ENCODE results near the gene URM1.
A peak's percentile ranks its signal among the peaks of the same experiment; 100 is the strongest.

Gene URM1

DNA sequence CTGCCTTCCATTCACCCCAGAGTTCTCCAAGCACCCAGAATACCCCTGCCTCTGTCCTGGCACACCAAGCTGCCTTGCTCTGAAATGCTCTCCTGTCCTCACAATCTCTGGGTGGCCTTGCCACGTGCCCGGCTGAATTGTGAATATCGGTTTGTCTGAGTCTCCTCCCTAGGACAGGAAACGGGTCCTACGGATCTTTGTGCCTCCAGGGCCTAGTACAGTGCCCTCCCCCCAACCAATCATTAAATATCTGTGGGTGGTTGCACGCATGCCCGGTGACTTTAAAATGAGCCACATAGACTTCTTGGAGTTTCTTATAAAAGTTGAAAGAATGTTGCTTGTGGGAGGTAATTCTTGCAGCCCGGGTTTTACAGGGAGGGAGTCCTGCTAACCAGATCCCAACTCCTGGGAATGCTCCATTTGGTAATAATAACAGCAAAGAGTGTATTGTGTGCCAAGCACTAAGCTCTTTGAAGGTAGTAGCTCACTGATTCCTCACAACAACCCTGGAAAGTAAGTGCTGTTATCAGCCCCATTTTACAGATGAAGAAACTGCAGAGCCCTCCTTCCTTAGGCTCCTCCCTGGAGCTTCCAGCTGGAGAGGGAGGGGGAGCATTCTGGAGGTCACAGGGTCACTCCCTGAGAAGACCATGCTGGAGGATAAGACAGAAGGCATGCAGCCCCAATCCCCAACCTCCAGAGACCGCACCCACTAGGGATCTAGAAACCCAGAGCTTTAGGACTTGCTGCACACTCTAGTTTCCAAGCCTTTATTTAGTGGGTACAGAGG lies 23.4 kb downstream of the URM1 start:
- H3K9me3 ChIP-seq, result no peaks in the 10 kb centered on the region
- no peaks in the 10 kb centered on the region for H3K4me1 ChIP-seq
- H3K4me3 ChIP-seq, result no peak overlapping the region
- H3K36me3 ChIP-seq (replicated peaks), result no peaks in the 10 kb centered on the region; the same call in 1 of the 2 replicates
- peaks cover 6% of the 10 kb centered on the region; the same call in 1 of the 2 replicates for H3K27me3 ChIP-seq (ENCODE audit: low read depth)
- DNase-seq (ENCODE audit: low spot score in 2 of 2), result no peak
- in situ Hi-C loops (cut with MboI; ENCODE audit: low sequenced_read_pairs), result no loop called here

DNA sequence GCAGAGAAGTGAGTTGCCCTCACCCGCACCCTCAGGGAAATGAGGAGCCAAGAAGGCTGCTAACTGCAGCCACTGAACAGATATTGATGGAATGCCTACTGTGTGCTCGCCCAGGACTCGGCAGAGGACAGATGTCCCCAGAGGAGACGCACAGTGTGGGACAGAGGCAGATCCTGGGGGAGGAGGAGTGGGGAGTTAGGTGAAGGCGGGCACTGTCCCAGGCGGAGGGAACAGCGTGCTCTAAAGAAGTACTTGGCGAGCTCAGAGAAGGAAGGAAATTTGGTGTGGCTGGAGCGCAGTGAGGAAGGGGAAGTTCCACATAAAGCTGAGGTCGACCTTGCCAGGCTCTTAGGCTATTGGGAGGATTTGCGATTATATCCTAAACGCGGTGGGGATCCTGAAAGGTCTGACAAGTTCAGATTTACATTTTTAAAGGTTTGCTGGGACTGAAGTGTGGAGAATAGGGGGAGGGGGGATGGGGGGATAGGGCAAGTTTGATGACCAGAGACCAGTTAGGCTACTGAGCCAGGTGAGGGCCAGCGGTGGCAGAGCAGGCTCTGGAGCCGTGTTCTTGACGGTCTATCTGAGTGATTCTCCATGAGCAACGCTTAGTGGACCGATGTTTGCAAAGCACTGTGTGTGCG lies 25.9 kb downstream of the URM1 start:
- H3K4me3 ChIP-seq, result no peak overlapping the region
- no peaks in the 10 kb centered on the region for H3K9me3 ChIP-seq
- DNase-seq (ENCODE audit: low spot score in 2 of 2), result no peak
- H3K4me1 ChIP-seq, result no peaks in the 10 kb centered on the region
- in situ Hi-C loops (cut with MboI; ENCODE audit: low sequenced_read_pairs), result no loop called here
- H3K27me3 ChIP-seq (ENCODE audit: low read depth), result peaks cover 6% of the 10 kb centered on the region; the same call in 1 of the 2 replicates
- H3K36me3 ChIP-seq (replicated peaks), result no peaks in the 10 kb centered on the region

DNA sequence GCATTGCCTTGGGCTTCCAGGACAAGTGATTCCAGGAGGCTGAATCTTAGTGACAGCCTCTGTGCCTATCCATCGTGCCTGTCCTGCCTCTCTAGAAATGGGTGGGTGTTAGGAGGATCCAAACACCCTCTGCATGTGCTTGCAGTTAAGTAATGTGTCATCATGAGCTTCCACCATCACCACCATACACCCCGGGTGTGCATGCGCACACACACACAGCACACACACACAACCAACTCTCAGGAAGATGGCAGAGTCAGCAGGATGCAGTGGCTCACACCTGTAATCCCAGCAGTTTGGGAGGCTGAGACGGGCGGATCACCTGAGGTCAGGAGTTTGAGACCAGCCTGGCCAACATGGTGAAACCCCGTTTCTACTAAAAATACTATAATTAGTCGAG lies 26.7 kb downstream of the URM1 start:
- no peaks in the 10 kb centered on the region for H3K36me3 ChIP-seq (replicated peaks)
- H3K4me1 ChIP-seq, result no peaks in the 10 kb centered on the region
- H3K27me3 ChIP-seq (ENCODE audit: low read depth), result peaks cover 6% of the 10 kb centered on the region; the same call in 1 of the 2 replicates
- no peak for DNase-seq (ENCODE audit: low spot score in 2 of 2)
- H3K9me3 ChIP-seq, result no peaks in the 10 kb centered on the region
- H3K4me3 ChIP-seq, result no peak overlapping the region
- in situ Hi-C loops (cut with MboI; ENCODE audit: low sequenced_read_pairs), result no loop called here

DNA sequence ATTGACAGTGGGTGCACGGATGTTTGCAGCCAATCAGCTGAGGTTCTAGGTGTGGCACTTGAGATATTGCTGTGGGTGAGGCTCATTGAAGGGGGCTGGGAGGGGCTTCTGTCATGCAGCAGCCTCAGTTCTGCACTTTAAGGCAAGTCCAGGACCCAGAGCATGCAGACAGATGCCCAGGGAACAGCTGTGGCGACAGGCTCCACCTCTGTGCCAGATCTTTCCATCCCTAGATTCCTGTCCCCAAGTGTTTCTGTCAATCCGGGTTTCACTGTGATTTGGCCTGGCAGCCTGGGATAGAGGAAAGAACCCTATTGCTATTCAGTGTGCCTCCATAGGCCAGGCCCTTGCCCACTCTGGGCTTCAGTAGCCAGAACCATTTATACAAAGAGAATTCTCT lies 28.7 kb downstream of the URM1 start:
- no peaks in the 10 kb centered on the region for H3K36me3 ChIP-seq (replicated peaks)
- in situ Hi-C loops (cut with MboI; ENCODE audit: low sequenced_read_pairs), result no loop called here
- H3K27me3 ChIP-seq (ENCODE audit: low read depth), result peaks cover 6% of the 10 kb centered on the region; the same call in 1 of the 2 replicates
- no peak for DNase-seq (ENCODE audit: low spot score in 2 of 2)
- no peaks in the 10 kb centered on the region for H3K9me3 ChIP-seq
- H3K4me3 ChIP-seq, result no peak overlapping the region
- no peaks in the 10 kb centered on the region for H3K4me1 ChIP-seq

DNA sequence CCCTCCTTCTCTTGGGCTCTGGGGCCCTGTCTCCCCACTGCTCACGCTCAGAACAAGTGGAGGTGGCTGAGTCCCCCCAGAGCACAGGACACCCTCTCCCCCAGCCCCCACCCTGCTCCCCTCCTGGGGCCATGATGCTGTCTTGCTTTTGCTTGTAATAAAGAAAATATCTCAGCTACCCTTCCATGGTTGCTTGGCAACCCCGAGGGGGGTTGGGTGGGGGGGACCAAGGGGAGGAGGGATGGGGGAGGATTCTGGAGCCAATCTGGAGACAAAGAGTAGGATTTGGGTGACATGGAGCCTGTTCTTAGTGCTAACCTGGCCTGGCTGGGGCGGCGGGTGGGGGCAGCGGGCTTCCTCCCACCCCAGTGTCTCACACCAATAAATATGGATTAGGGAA lies 33.4 kb downstream of the URM1 start:
- H3K9me3 ChIP-seq, result no peaks in the 10 kb centered on the region
- in situ Hi-C loops (cut with MboI; ENCODE audit: low sequenced_read_pairs), result no loop called here
- DNase-seq (ENCODE audit: low spot score in 2 of 2), result no peak

DNA sequence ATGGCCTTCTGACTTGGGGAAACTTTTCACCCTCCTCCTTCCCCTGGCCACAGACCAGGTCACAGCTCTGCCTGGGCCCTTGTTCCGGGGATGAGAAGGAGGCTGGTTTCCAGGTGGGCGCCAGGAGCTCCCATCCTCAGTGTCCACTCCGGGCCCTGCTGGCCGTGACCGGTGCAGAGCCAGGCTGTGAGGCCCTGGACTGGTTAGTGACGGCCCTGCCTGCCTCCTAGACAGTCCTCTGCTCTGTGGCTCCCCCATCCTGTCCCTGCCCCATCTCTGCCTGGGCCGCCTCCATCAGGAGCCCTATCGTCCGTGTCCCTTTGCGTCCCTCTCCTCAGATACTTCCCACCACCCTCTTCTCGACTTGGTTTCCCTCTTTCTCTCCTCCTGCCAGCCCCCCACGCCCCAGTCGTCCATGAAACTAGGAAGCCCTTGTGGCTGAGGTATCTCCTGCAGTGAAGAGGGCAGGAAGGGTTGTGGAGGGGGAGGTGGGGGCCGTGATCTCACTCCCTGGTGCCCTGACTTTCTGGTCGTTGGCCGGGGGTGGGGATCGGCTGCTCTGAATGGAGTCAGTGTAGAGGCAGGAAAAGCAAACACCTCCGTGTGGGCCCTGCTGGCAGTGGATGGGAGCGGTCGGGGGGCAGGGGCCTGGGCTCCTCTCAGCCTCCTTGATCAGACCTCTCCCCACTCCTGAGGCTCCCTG lies 34.1 kb downstream of the URM1 start:
- DNase-seq (ENCODE audit: low spot score in 2 of 2), result no peak
- in situ Hi-C loops (cut with MboI; ENCODE audit: low sequenced_read_pairs), result no loop called here
- no peaks in the 10 kb centered on the region for H3K9me3 ChIP-seq
- H3K4me1 ChIP-seq, result peaks cover 26% of the 10 kb centered on the region
- no peaks in the 10 kb centered on the region for H3K27me3 ChIP-seq (ENCODE audit: low read depth)
- H3K36me3 ChIP-seq (replicated peaks), result no peaks in the 10 kb centered on the region
- no peak overlapping the region for H3K4me3 ChIP-seq

More for the DNA sequence above, 33.4 kb downstream of the URM1 start:
- Histone ChIP-seq H3K27me3 (ENCODE audit: low read depth) (no peaks in the 10 kb centered on the region), H3K4me1 (peaks cover 23% of the 10 kb centered on the region), H3K36me3 (replicated peaks) (no peaks in the 10 kb centered on the region), H3K4me3 (no peak overlapping the region)

DNA sequence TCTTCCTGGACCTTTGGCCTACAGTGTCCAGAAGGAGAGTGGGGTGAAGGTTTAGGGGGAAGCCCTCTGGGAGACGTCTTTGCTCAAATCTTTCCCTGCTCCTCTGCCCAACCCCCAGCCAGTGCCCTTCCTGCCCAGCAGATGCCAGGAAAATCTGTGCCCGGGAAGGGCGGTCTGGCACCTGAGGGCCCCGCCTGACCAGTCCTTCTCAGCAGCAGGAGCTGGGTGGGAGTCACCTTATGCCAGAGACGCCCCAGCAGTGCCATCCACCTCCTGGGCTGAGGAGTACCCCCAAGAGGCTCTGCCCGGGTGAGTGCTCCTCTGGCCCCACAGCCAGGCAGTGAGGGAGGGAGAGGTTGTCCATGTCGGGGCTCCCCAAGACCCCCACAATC lies 34.6 kb downstream of the URM1 start:
- no peak for DNase-seq (ENCODE audit: low spot score in 2 of 2)

DNA sequence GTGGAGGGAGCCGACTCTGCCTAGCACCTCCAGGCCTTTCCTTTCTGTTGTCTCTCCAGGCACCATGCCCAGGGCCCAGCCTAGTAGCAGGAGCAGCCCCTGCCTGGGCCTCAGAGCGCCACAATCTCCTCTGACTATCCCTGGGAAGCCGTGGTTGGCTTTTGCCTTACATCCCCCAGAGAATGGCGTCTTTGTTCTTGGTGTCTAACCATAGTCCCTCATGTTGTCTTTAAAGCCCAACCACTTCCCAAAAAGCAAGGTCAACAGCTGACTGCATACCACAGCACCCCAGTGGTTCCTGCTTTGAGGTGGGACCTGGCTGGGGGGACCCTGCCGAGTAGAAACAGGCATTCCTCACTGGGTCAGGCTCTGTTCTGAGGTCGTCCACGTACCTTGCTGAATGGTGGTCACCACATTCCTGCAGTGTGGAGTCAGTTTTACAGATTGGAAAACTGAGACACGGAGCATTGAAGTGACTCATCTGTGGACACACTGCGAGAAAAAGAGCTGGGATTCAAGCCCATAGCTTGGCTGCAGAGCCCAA lies 35.7 kb downstream of the URM1 start:
- H3K27me3 ChIP-seq (ENCODE audit: low read depth), result no peaks in the 10 kb centered on the region
- in situ Hi-C loops (cut with MboI; ENCODE audit: low sequenced_read_pairs), result no loop called here

More for the DNA sequence above, 34.6 kb downstream of the URM1 start:
- H3K4me1 ChIP-seq, result peaks cover 26% of the 10 kb centered on the region
- no peaks in the 10 kb centered on the region for H3K27me3 ChIP-seq (ENCODE audit: low read depth)
- in situ Hi-C loops (cut with MboI; ENCODE audit: low sequenced_read_pairs), result no loop called here
- no peak overlapping the region for H3K4me3 ChIP-seq
- no peaks in the 10 kb centered on the region for H3K9me3 ChIP-seq
- no peaks in the 10 kb centered on the region for H3K36me3 ChIP-seq (replicated peaks)

DNA sequence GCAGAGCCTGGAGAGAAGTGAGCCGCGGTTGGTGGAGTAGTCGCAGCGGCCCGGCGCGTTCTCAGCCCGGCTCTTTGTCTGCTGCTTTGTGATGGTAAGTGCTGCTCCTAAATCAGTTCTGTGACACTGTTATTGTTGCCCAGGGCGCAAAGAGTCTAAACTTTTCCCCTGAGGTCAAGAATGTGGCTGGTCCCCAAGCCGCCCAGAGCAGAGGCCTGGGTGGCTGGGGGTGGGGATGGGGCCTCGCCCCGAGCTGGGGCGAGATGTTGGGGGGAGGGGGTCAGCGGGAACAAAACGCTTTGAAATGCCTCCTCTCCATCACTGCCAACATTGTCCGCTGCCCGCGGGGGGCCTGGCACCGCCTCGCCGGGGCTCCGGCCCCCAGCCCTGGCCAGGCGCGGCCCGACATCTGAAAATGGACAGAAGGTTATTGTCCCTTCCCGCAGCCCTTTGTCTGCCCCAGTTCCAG lies 37.8 kb downstream of the URM1 start:
- in situ Hi-C loops (cut with MboI; ENCODE audit: low sequenced_read_pairs), result no loop called here
- DNase-seq (ENCODE audit: low spot score in 2 of 2), result peak; percentile 76 to 87
- Histone ChIP-seq H3K4me3 (no peak overlapping the region), H3K9me3 (no peaks in the 10 kb centered on the region), H3K36me3 (replicated peaks) (no peaks in the 10 kb centered on the region), H3K4me1 (peaks cover 29% of the 10 kb centered on the region), H3K27me3 (ENCODE audit: low read depth) (no peaks in the 10 kb centered on the region)

More for the DNA sequence above, 35.7 kb downstream of the URM1 start:
- no peak for DNase-seq (ENCODE audit: low spot score in 2 of 2)
- H3K4me3 ChIP-seq, result no peak overlapping the region
- H3K4me1 ChIP-seq, result peaks cover 26% of the 10 kb centered on the region
- no peaks in the 10 kb centered on the region for H3K36me3 ChIP-seq (replicated peaks)
- no peaks in the 10 kb centered on the region for H3K9me3 ChIP-seq

DNA sequence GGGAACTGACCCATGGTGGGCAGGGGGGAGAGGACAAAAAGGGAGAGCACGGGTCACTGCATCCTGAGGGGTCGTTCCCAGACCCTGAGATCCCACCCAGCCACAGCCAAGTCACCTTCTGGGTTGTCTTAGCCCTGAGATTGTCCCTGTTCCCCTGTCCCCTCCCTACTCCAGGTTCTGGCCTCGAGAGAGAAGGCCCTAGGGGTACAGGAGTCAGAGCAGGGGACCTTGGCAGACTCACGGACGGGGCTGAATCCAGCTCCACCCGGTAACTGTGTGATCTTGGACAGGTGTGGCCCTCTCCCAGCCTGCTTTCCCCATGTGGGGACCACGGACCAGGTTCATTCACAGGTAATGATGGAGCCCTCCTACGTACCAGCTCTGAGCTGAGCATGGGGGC lies 38.3 kb downstream of the URM1 start:
- no peaks in the 10 kb centered on the region for H3K9me3 ChIP-seq
- DNase-seq (ENCODE audit: low spot score in 2 of 2), result no peak
- H3K4me1 ChIP-seq, result peaks cover 29% of the 10 kb centered on the region
- no peak overlapping the region for H3K4me3 ChIP-seq
- in situ Hi-C loops (cut with MboI; ENCODE audit: low sequenced_read_pairs), result no loop called here
- H3K36me3 ChIP-seq (replicated peaks), result no peaks in the 10 kb centered on the region
- H3K27me3 ChIP-seq (ENCODE audit: low read depth), result no peaks in the 10 kb centered on the region

DNA sequence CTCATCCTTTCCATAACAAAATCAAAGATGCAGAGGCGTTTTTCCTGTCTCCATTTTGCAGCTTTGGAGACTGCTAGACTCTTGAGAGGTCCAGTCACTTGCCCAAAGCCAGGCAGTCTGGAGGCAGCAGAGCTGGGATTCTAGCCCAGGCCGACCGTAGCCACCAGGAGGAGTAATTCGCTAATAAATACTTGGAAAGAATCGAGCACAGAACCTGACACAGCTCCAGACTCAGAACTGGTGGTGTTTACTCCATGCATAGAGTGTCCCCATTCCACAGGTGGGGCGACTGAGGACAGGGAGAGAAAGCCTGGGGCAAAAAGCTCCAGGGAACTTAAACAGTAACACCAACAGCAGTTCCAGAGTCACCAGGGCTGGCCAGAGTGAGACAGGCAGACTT lies 38.8 kb downstream of the URM1 start:
- Histone ChIP-seq H3K27me3 (ENCODE audit: low read depth) (no peaks in the 10 kb centered on the region), H3K4me1 (peaks cover 29% of the 10 kb centered on the region), H3K4me3 (no peak overlapping the region), H3K9me3 (no peaks in the 10 kb centered on the region), H3K36me3 (replicated peaks) (no peaks in the 10 kb centered on the region)
- in situ Hi-C loops (cut with MboI; ENCODE audit: low sequenced_read_pairs), result loop anchor here (5.0 kb wide), 1 partner anchor 48 kb away; no protein-coding TSS in a partner anchor
- peak in 1 of 2 experiments; percentile 55 for DNase-seq (ENCODE audit: low spot score in 2 of 2)

DNA sequence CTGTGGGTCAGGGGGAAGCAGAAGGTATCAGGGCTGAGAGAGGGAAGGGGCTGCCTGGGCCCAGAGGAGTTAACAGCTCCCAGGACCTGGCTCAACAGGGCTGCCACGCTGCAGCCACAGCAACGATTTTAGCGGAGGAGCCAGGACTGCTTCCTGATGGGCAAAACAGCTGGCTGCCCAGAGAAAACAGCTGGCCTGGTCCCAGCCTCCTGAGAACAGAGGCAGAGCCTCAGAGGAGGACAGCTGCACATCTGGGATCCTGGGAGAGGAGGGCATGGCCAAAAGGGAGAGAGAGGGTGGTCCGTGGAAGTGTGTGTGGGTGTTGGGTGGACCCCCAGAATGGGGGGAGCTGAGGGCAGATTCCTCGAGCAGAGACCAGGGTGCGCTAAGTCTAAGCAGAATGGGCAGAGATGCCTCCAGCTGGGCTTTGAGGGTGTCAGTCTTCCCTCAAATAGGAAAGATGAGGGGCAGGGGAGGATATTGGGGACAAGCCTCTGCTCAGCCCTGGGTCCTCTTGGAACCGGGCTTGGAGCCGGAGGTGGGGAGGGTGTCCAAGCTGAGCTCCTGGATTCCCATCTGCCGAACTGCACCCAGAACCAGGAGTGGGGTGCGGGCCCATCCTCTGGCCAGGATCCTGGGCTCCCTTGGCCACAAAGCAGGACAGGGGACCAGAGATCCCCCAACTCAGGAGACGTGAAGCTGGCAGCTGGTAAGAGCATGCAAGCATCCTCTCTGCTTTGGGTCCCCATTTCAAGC lies 40.4 kb downstream of the URM1 start:
- in situ Hi-C loops (cut with MboI; ENCODE audit: low sequenced_read_pairs), result loop anchor here (5.0 kb wide), 1 partner anchor 49 kb away; no protein-coding TSS in a partner anchor
- H3K27me3 ChIP-seq (ENCODE audit: low read depth), result no peaks in the 10 kb centered on the region
- no peak for DNase-seq (ENCODE audit: low spot score in 2 of 2)

More for the DNA sequence above, 40.4 kb downstream of the URM1 start:
- peaks cover 29% of the 10 kb centered on the region for H3K4me1 ChIP-seq
- H3K36me3 ChIP-seq (replicated peaks), result no peaks in the 10 kb centered on the region
- H3K9me3 ChIP-seq, result no peaks in the 10 kb centered on the region
- H3K4me3 ChIP-seq, result no peak overlapping the region

Data from HAP-1 (cell line).